ENCODE data around the gene LIPG. TPM values are rescaled to one million over a fixed set of nuclear protein-coding genes. Genes with fewer than 3 reads are reported as not detected.

Gene LIPG
- total RNA-seq, 2 donors from 2014 or later = not detected

- no peak overlapping the region for H3K27ac Mint-ChIP-seq
- no peak overlapping the region for H3K4me3 Mint-ChIP-seq
- no peaks in the 10 kb centered on the region for H3K9me3 ChIP-seq (ENCODE audit: control insufficient read depth, low read length, poor library complexity, severe bottlenecking)
- peaks cover 38% of the 10 kb centered on the region for H3K27me3 Mint-ChIP-seq
- H3K36me3 Mint-ChIP-seq (ENCODE audit: low read depth) = no peaks in the 10 kb centered on the region
- no peaks in the 10 kb centered on the region for H3K4me1 Mint-ChIP-seq
- DNase-seq = no peak
- no peak for ATAC-seq
Measured at GRCh38 chr18:49628881-49629795, 67.3 kb downstream of the LIPG start.

- no peak for ATAC-seq
- no peak overlapping the region for H3K4me3 Mint-ChIP-seq
- no peaks in the 10 kb centered on the region for H3K9me3 ChIP-seq (ENCODE audit: control insufficient read depth, low read length, poor library complexity, severe bottlenecking)
Measured at GRCh38 chr18:49630246-49630699, 68.4 kb downstream of the LIPG start.

GRCh38 chr18:49631146-49631866 is 69.4 kb downstream of the LIPG start:
- H3K4me1 Mint-ChIP-seq = no peaks in the 10 kb centered on the region
- H3K9me3 ChIP-seq (ENCODE audit: control insufficient read depth, low read length, poor library complexity, severe bottlenecking) = no peaks in the 10 kb centered on the region
- no peak overlapping the region for H3K27ac Mint-ChIP-seq
- peaks cover 26% of the 10 kb centered on the region for H3K27me3 Mint-ChIP-seq
- no peak overlapping the region for H3K4me3 Mint-ChIP-seq
- H3K36me3 Mint-ChIP-seq (ENCODE audit: low read depth) = no peaks in the 10 kb centered on the region
- DNase-seq = no peak
- no peak for ATAC-seq

More at GRCh38 chr18:49630246-49630699, 68.4 kb downstream of the LIPG start:
- DNase-seq = no peak
- no peaks in the 10 kb centered on the region for H3K4me1 Mint-ChIP-seq
- no peak overlapping the region for H3K27ac Mint-ChIP-seq
- H3K36me3 Mint-ChIP-seq (ENCODE audit: low read depth) = no peaks in the 10 kb centered on the region
- H3K27me3 Mint-ChIP-seq = peaks cover 27% of the 10 kb centered on the region

GRCh38 chr18:49632588-49632987 is 70.7 kb downstream of the LIPG start:
- Mint-ChIP-seq H3K4me3 (no peak overlapping the region), H3K36me3 (ENCODE audit: low read depth) (no peaks in the 10 kb centered on the region), H3K27me3 (peaks cover 25% of the 10 kb centered on the region), H3K27ac (no peak overlapping the region), H3K4me1 (no peaks in the 10 kb centered on the region)
- ATAC-seq (no peak), DNase-seq (no peak)
- H3K9me3 ChIP-seq (ENCODE audit: control insufficient read depth, low read length, poor library complexity, severe bottlenecking) = no peaks in the 10 kb centered on the region

- no peaks in the 10 kb centered on the region for H3K36me3 Mint-ChIP-seq (ENCODE audit: low read depth)
- ATAC-seq (no peak), DNase-seq (no peak)
- H3K27me3 Mint-ChIP-seq = peaks cover 23% of the 10 kb centered on the region
- no peak overlapping the region for H3K27ac Mint-ChIP-seq
- no peak overlapping the region for H3K4me3 Mint-ChIP-seq
- H3K4me1 Mint-ChIP-seq = no peaks in the 10 kb centered on the region
- H3K9me3 ChIP-seq (ENCODE audit: control insufficient read depth, low read length, poor library complexity, severe bottlenecking) = no peaks in the 10 kb centered on the region
Measured at GRCh38 chr18:49638209-49638785, 76.4 kb downstream of the LIPG start.

GRCh38 chr18:49638891-49639557 is 77.2 kb downstream of the LIPG start:
- no peak for DNase-seq
- Mint-ChIP-seq H3K4me1 (no peaks in the 10 kb centered on the region), H3K36me3 (ENCODE audit: low read depth) (peaks cover 3% of the 10 kb centered on the region), H3K27me3 (peaks cover 27% of the 10 kb centered on the region), H3K4me3 (no peak overlapping the region), H3K27ac (no peak overlapping the region)
- no peaks in the 10 kb centered on the region for H3K9me3 ChIP-seq (ENCODE audit: control insufficient read depth, low read length, poor library complexity, severe bottlenecking)
- no peak for ATAC-seq

- H3K4me3 Mint-ChIP-seq = no peak overlapping the region
Measured at GRCh38 chr18:49639643-49640391, 78.0 kb downstream of the LIPG start.

GRCh38 chr18:49640741-49641140 is 78.9 kb downstream of the LIPG start:
- H3K9me3 ChIP-seq (ENCODE audit: control insufficient read depth, low read length, poor library complexity, severe bottlenecking) = no peaks in the 10 kb centered on the region
- H3K27ac Mint-ChIP-seq = no peak overlapping the region
- H3K36me3 Mint-ChIP-seq (ENCODE audit: low read depth) = peaks cover 3% of the 10 kb centered on the region
- no peaks in the 10 kb centered on the region for H3K4me1 Mint-ChIP-seq
- peaks cover 33% of the 10 kb centered on the region for H3K27me3 Mint-ChIP-seq
- no peak for DNase-seq
- no peak overlapping the region for H3K4me3 Mint-ChIP-seq
- no peak for ATAC-seq

More at GRCh38 chr18:49639643-49640391, 78.0 kb downstream of the LIPG start:
- Mint-ChIP-seq H3K36me3 (ENCODE audit: low read depth) (peaks cover 3% of the 10 kb centered on the region), H3K27ac (no peak overlapping the region), H3K27me3 (peaks cover 33% of the 10 kb centered on the region), H3K4me1 (no peaks in the 10 kb centered on the region)
- H3K9me3 ChIP-seq (ENCODE audit: control insufficient read depth, low read length, poor library complexity, severe bottlenecking) = no peaks in the 10 kb centered on the region
- DNase-seq (no peak), ATAC-seq (no peak)

GRCh38 chr18:49645196-49645595 is 83.3 kb downstream of the LIPG start:
- ATAC-seq = no peak
- H3K4me1 Mint-ChIP-seq = no peaks in the 10 kb centered on the region
- H3K27ac Mint-ChIP-seq = no peak overlapping the region
- no peaks in the 10 kb centered on the region for H3K9me3 ChIP-seq (ENCODE audit: control insufficient read depth, low read length, poor library complexity, severe bottlenecking)
- H3K4me3 Mint-ChIP-seq = no peak overlapping the region
- peaks cover 3% of the 10 kb centered on the region for H3K36me3 Mint-ChIP-seq (ENCODE audit: low read depth)
- DNase-seq = no peak
- H3K27me3 Mint-ChIP-seq = peaks cover 28% of the 10 kb centered on the region

GRCh38 chr18:49645841-49646351 is 84.0 kb downstream of the LIPG start:
- DNase-seq (no peak), ATAC-seq (no peak)
- no peak overlapping the region for H3K4me3 Mint-ChIP-seq
- H3K36me3 Mint-ChIP-seq (ENCODE audit: low read depth) = peaks cover 3% of the 10 kb centered on the region
- no peaks in the 10 kb centered on the region for H3K4me1 Mint-ChIP-seq
- no peaks in the 10 kb centered on the region for H3K9me3 ChIP-seq (ENCODE audit: control insufficient read depth, low read length, poor library complexity, severe bottlenecking)
- peaks cover 25% of the 10 kb centered on the region for H3K27me3 Mint-ChIP-seq
- no peak overlapping the region for H3K27ac Mint-ChIP-seq

GRCh38 chr18:49646873-49647272 is 85.0 kb downstream of the LIPG start:
- ATAC-seq (no peak), DNase-seq (no peak)
- H3K9me3 ChIP-seq (ENCODE audit: control insufficient read depth, low read length, poor library complexity, severe bottlenecking) = no peaks in the 10 kb centered on the region
- H3K4me3 Mint-ChIP-seq = no peak overlapping the region
- H3K27me3 Mint-ChIP-seq = peaks cover 16% of the 10 kb centered on the region
- peaks cover 3% of the 10 kb centered on the region for H3K36me3 Mint-ChIP-seq (ENCODE audit: low read depth)
- H3K4me1 Mint-ChIP-seq = no peaks in the 10 kb centered on the region
- H3K27ac Mint-ChIP-seq = no peak overlapping the region

GRCh38 chr18:49647496-49648168 is 85.8 kb downstream of the LIPG start:
- DNase-seq (no peak), ATAC-seq (no peak)
- Mint-ChIP-seq H3K4me1 (no peaks in the 10 kb centered on the region), H3K27me3 (peaks cover 16% of the 10 kb centered on the region), H3K36me3 (ENCODE audit: low read depth) (peaks cover 3% of the 10 kb centered on the region), H3K4me3 (no peak overlapping the region), H3K27ac (no peak overlapping the region)
- H3K9me3 ChIP-seq (ENCODE audit: control insufficient read depth, low read length, poor library complexity, severe bottlenecking) = no peaks in the 10 kb centered on the region

Data from T-helper 17 cell (primary cell).